IMR-90 (cell line): ENCODE measurements around the gene KIF1B. TPM values are rescaled to one million over a fixed set of nuclear protein-coding genes. Genes with fewer than 3 reads are reported as not detected.
A peak's percentile ranks its signal among the peaks of the same experiment; 100 is the strongest.
"Not testable (repeated sequence)": the region's sequence is repeated elsewhere in the genome, so short reads cannot be mapped to it uniquely, and the experiment has no call there.

Experiments
- ATAC-seq: fragments of 200-7000 bp; cut with Tn5 transposase; 2 replicates; pipeline ENCODE4 v1.9.1; 2020; ENCODE audit warnings: low read depth, mild to moderate bottlenecking, moderate library complexity
- BruUV-seq: library from RNA; stranded (reverse); fragments of 400-500 nt; replicated peaks from 2 replicates; lab custom pipeline; 2021; lab: Mats Ljungman, UMichigan
- CTCF ChIA-PET: fragments of 300-600 bp; formaldehyde crosslinking; extraction: SDS; loops from one replicate; lab custom pipeline; 2021; ENCODE audit warnings: antibody characterized with exemption; lab: Yijun Ruan, JAX
- POLR2A ChIA-PET: fragments of 300-600 bp; sonication (Branson Sonifier 250); formaldehyde crosslinking; loops from one replicate; lab custom pipeline; 2022; ENCODE audit warnings: antibody characterized with exemption; ENCODE audit not compliant: unreplicated experiment; lab: Charles Lee
- DNase-seq: peaks from one replicate; pipeline ENCODE4 v3.0.0; 2013
- H2AFZ ChIP-seq: replicated peaks from 2 replicates; pipeline ENCODE3; 2013; ENCODE audit warnings: low read length, mild to moderate bottlenecking; ENCODE audit not compliant: poor library complexity
- H2AK5ac ChIP-seq: 2 replicates; pipeline ENCODE4 v1.6.1; 2013; ENCODE audit warnings: low read depth, low read length, inconsistent platforms
- H2AK9ac ChIP-seq: replicated peaks from 2 replicates; pipeline ENCODE3; 2013; ENCODE audit warnings: mild to moderate bottlenecking, low read depth, low read length, moderate library complexity; ENCODE audit not compliant: poor library complexity
- H2BK120ac ChIP-seq: 2 replicates; pipeline ENCODE4 v1.6.1; 2013; ENCODE audit warnings: low read depth, low read length, inconsistent platforms
- H2BK15ac ChIP-seq: 3 replicates; pipeline ENCODE4 v1.6.1; 2013; ENCODE audit warnings: low read depth, low read length, inconsistent platforms
- H2BK20ac ChIP-seq: 2 replicates; pipeline ENCODE4 v1.6.1; 2013; ENCODE audit warnings: low read depth, mild to moderate bottlenecking, inconsistent platforms, low read length, moderate library complexity
- H2BK5ac ChIP-seq: 2 replicates; pipeline ENCODE4 v1.6.1; 2013; ENCODE audit warnings: mild to moderate bottlenecking, low read depth, low read length, inconsistent platforms; ENCODE audit not compliant: poor library complexity, severe bottlenecking
- H3K14ac ChIP-seq: replicated peaks from 2 replicates; pipeline ENCODE4 v1.6.1; 2013; ENCODE audit warnings: low read depth, low read length, inconsistent platforms
- H3K18ac ChIP-seq: 2 replicates; pipeline ENCODE4 v1.6.1; 2013; ENCODE audit warnings: low read depth, low read length, control low read depth
- H3K23ac ChIP-seq: 2 replicates; pipeline ENCODE4 v1.6.1; 2013; ENCODE audit warnings: low read depth, low read length, inconsistent platforms
- H3K27ac ChIP-seq: 2 replicates; pipeline ENCODE4 v1.5.1; 2013; ENCODE audit warnings: mild to moderate bottlenecking, control low read depth, low read length; ENCODE audit not compliant: insufficient read depth
- H3K27me3 ChIP-seq: 2 replicates; pipeline ENCODE4 v1.6.1; 2013; ENCODE audit warnings: low read length; ENCODE audit not compliant: control insufficient read depth, insufficient read depth
- H3K36me3 ChIP-seq: 2 replicates; pipeline ENCODE4 v1.6.1; 2013; ENCODE audit warnings: low read length, mixed read lengths; ENCODE audit not compliant: control insufficient read depth, insufficient read depth
- H3K4ac ChIP-seq: 2 replicates; pipeline ENCODE4 v1.6.1; 2013; ENCODE audit warnings: low read depth, low read length, inconsistent platforms
- H3K4me1 ChIP-seq: 2 replicates; pipeline ENCODE4 v1.6.1; 2013; ENCODE audit warnings: low read length, mixed read lengths; ENCODE audit not compliant: control insufficient read depth, insufficient read depth
- H3K4me2 ChIP-seq: 2 replicates; pipeline ENCODE4 v1.6.1; 2013; ENCODE audit warnings: low read depth, mild to moderate bottlenecking, control low read depth, low read length, moderate library complexity
- H3K4me3 ChIP-seq: 2 replicates; pipeline ENCODE4 v1.5.1; 2013; ENCODE audit warnings: low read depth, mild to moderate bottlenecking, control low read depth, low read length, moderate library complexity; ENCODE audit not compliant: insufficient read depth
- H3K56ac ChIP-seq: 2 replicates; pipeline ENCODE4 v1.6.1; 2013; ENCODE audit warnings: low read length, inconsistent platforms; ENCODE audit not compliant: insufficient read depth; ENCODE audit errors: extremely low read depth
- H3K79me1 ChIP-seq, 2 experiments: 2 replicates each; pipeline ENCODE4 v1.6.1; 2013; ENCODE audit warnings: low read length in 2 of 2, inconsistent platforms in 1 of 2, low read depth in 1 of 2
- H3K9ac ChIP-seq: 2 replicates; pipeline ENCODE4 v1.6.1; 2013; ENCODE audit warnings: low read depth, low read length, control low read depth
- H3K9me1 ChIP-seq: 2 replicates; pipeline ENCODE4 v1.6.1; 2013; ENCODE audit warnings: low read length, inconsistent platforms; ENCODE audit not compliant: insufficient read depth
- H3K9me3 ChIP-seq: 2 replicates; pipeline ENCODE4 v1.6.1; 2013; ENCODE audit warnings: low read length; ENCODE audit not compliant: control insufficient read depth, insufficient read depth
- H4K20me1 ChIP-seq: 2 replicates; pipeline ENCODE4 v1.6.1; 2013; ENCODE audit warnings: low read length, inconsistent platforms; ENCODE audit not compliant: insufficient read depth
- H4K5ac ChIP-seq: 2 replicates; pipeline ENCODE4 v1.6.1; 2013; ENCODE audit warnings: mild to moderate bottlenecking, low read depth, low read length, control low read depth
- H4K8ac ChIP-seq, 2 experiments: 2 replicates each; pipeline ENCODE4 v1.6.1; 2013; ENCODE audit warnings: low read depth in 2 of 2, low read length in 2 of 2, control low read depth in 1 of 2, inconsistent platforms in 1 of 2
- H4K91ac ChIP-seq: 2 replicates; pipeline ENCODE4 v1.6.1; 2013; ENCODE audit warnings: low read depth, low read length, inconsistent platforms; ENCODE audit not compliant: insufficient read depth
- BHLHE40 ChIP-seq: fragments of 150-350 bp; IDR thresholded peaks from 2 replicates; pipeline ENCODE4 v1.6.1; 2016; ENCODE audit warnings: mild to moderate bottlenecking, low read depth, low read length
- MAZ ChIP-seq: IDR thresholded peaks from 2 replicates; pipeline ENCODE4 v1.6.1; 2012; ENCODE audit warnings: low read depth, mild to moderate bottlenecking, low read length, improper control_type of control experiment, moderate library complexity, borderline replicate concordance
- NFE2L2 ChIP-seq: fragments of 150-350 bp; IDR thresholded peaks from 2 replicates; pipeline ENCODE4 v1.6.1; 2016; ENCODE audit warnings: low read depth, mild to moderate bottlenecking, low read length
- RAD21 ChIP-seq: IDR thresholded peaks from 2 replicates; pipeline ENCODE4 v1.6.1; 2012; ENCODE audit warnings: low read length, improper control_type of control experiment
- RCOR1 ChIP-seq: IDR thresholded peaks from 2 replicates; pipeline ENCODE4 v1.6.1; 2012; ENCODE audit warnings: mild to moderate bottlenecking, low read length, improper control_type of control experiment; ENCODE audit not compliant: insufficient replicate concordance
- SMC3 ChIP-seq: fragments of 150-350 bp; IDR thresholded peaks from 2 replicates; pipeline ENCODE4 v1.6.1; 2016; ENCODE audit warnings: low read depth, mild to moderate bottlenecking, antibody characterized with exemption, low read length, moderate library complexity
- WGBS, 2 experiments: methylation state at CpG; one replicate each; pipeline versions ENCODE4 v1.1.5 to v1.1.7; 2013; ENCODE audit warnings: missing lambda C conversion rate in 2 of 2; ENCODE audit not compliant: insufficient read length in 1 of 2; ENCODE audit errors: extremely low coverage in 2 of 2; 5-methylcytosine and 5-hydroxymethylcytosine counted together
- dilution Hi-C: fragments of 300-500 bp; cut with HindIII; formaldehyde crosslinking; loops from one replicate; pipeline ENCODE4 v1.14.3; 2018; ENCODE audit warnings: low sequenced_read_pairs; ENCODE audit not compliant: unreplicated experiment
- in situ Hi-C: fragments of 300-500 bp; cut with MboI; formaldehyde crosslinking; loops from 3 replicates; pipeline ENCODE4 v1.14.3; 2019; ENCODE audit warnings: low sequenced_read_pairs, inconsistent platforms, mixed read lengths
- intact Hi-C: fragments of 100-400 bp; cut with micrococcal nuclease; formaldehyde crosslinking; loops from 2 replicates; pipeline ENCODE4 v1.10.0; 2022
- polyA plus RNA-seq, 3 experiments: library from polyadenylated mRNA; depleted of rRNA; stranded (reverse); fragments of >200 nt; gene quantifications; 2 replicates each; pipeline ENCODE4 v1.2.3, GENCODE V29; 2012; ENCODE audit warnings: low replicate concordance in 1 of 3
- total RNA-seq: library from RNA; depleted of rRNA; stranded (reverse); fragments of >200 nt; gene quantifications from 2 replicates; pipeline ENCODE4 v1.2.3, GENCODE V29; 2012
- TF ChIP-seq, protein P1 (sequence below): conservative IDR thresholded peaks from 2 replicates; pipeline ENCODE4 v1.5.1; 2012; ENCODE audit warnings: mild to moderate bottlenecking, low read depth, low read length, improper control_type of control experiment

Gene KIF1B
- total and polyA plus RNA-seq, 2 of the 4 experiments (the other 2 are of a cell fraction), result 13.0 to 21.1 TPM

GRCh38 chr1:10377365-10378029 is 167.1 kb downstream of the KIF1B start:
- H3K79me1 ChIP-seq, H3K14ac ChIP-seq, H3K4me3 ChIP-seq, dilution Hi-C loops, BruUV-seq, H4K20me1 ChIP-seq, H4K91ac ChIP-seq, H2BK15ac ChIP-seq, H3K23ac ChIP-seq, H3K56ac ChIP-seq, H2BK120ac ChIP-seq, H3K4me1 ChIP-seq, H3K18ac ChIP-seq, H3K9me1 ChIP-seq, H3K27me3 ChIP-seq, H3K4ac ChIP-seq, H4K8ac ChIP-seq, H3K9me3 ChIP-seq, H3K4me2 ChIP-seq, H2AK5ac ChIP-seq, H4K5ac ChIP-seq: not testable (repeated sequence)
- TF ChIP-seq, protein P1, sequence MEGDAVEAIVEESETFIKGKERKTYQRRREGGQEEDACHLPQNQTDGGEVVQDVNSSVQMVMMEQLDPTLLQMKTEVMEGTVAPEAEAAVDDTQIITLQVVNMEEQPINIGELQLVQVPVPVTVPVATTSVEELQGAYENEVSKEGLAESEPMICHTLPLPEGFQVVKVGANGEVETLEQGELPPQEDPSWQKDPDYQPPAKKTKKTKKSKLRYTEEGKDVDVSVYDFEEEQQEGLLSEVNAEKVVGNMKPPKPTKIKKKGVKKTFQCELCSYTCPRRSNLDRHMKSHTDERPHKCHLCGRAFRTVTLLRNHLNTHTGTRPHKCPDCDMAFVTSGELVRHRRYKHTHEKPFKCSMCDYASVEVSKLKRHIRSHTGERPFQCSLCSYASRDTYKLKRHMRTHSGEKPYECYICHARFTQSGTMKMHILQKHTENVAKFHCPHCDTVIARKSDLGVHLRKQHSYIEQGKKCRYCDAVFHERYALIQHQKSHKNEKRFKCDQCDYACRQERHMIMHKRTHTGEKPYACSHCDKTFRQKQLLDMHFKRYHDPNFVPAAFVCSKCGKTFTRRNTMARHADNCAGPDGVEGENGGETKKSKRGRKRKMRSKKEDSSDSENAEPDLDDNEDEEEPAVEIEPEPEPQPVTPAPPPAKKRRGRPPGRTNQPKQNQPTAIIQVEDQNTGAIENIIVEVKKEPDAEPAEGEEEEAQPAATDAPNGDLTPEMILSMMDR, result peak; percentile 86
- TF ChIP-seq BHLHE40 (peak; percentile 72; the same call in 1 of the 2 replicates), RAD21 (peak; percentile 88), SMC3 (peak; percentile 84), MAZ (peak; percentile 16; the same call in 1 of the 2 replicates), RCOR1 (peak; percentile 47), NFE2L2 (peak; percentile 64)
- Histone ChIP-seq H2BK20ac (peak overlapping the region; percentile 39; the same call in 1 of the 2 replicates), H3K36me3 (peaks cover 14% of the 10 kb centered on the region), H3K27ac (0 out of 2 replicates have a peak overlapping the region, but pooled peaks have one; percentile 0), H2AFZ (peak overlapping the region; percentile 78), H2AK9ac (peak overlapping the region; percentile 57), H2BK5ac (peak overlapping the region; percentile 57), H3K9ac (0 out of 2 replicates have a peak overlapping the region, but pooled peaks have one; percentile 9)
- ChIA-PET CTCF (interaction anchor here (0.7 to 1.1 kb wide), 3 partner anchors 21 to 172 kb away, joined by 3 read pairs; partner anchors contain the start of genes CENPS and PGD), POLR2A (interaction anchor here (0.9 kb wide), 1 partner anchor 22 kb away, joined by 3 read pairs; no protein-coding TSS in a partner anchor)
- WGBS, 2 experiments, result 40% methylated on average over 5 of the region's 14 CpGs; no CpG with 5 or more reads in 1 of the 2 experiments
- in situ Hi-C loops (loop anchor here (5.0 kb wide), 2 partner anchors 40 to 115 kb away; no protein-coding TSS in a partner anchor), intact Hi-C loops (loop anchor here (1.0 kb wide), 4 partner anchors 22 to 117 kb away; partner anchors contain the start of gene PGD)
- ATAC-seq, result peak; percentile 83
- DNase-seq, result peak; percentile 85
